Stimulated activated CD4-positive, alpha-beta T cell treated with anti-CD3 and anti-CD28 coated beads, Interleukin-12 subunit alpha, Interleukin-12 subunit beta, amount 100 ng/mL, for 4 hours (primary cell): ENCODE results near the gene ARHGAP15.

Source experiments
- DNase-seq: peaks from one replicate; pipeline ENCODE4 v3.0.0-alpha.2; 2020

ARHGAP15 gene

DNA sequence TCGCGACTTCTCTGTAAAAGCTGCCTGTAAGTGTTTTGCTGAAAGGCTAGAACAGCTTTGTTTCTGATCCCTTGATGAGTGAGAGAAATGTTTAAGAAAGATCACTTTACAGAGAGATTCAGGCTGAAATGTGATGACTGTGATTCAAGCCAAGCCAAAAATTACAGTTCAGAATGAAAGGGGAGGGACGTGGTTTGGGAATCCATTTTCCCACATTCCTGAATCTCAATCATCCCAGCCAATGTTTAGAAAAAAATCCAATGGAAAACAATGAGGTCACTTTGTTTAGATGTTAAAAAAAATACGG, 416.7 kb downstream of the ARHGAP15 start:
- no peak for DNase-seq

GRCh38 chr2:143548032-143548431, 418.8 kb downstream of the ARHGAP15 start:
- no peak for DNase-seq

DNA sequence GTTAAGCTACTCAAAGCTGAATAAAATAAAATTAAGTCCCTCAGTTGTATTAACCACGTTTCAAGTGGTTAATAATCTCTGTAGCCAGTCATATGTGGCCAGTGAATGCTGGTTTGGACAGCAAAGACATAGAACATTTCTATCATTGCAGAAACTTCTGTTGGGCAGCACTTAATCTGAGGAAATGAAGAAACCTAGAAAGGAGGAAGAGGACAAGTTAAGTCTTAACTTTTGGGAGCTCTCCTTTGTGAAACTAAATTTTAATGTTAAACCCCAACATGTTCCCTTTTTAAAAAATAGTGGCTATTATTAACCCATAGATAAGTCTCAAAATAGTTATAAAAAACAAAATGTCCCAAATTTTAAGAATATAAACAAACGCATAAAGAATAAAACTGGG, 421.3 kb downstream of the ARHGAP15 start:
- DNase-seq: no peak

- no peak for DNase-seq
These were observed 422.9 kb downstream of the ARHGAP15 start for GRCh38 chr2:143551971-143552650.

GRCh38 chr2:143553261-143553660, 424.0 kb downstream of the ARHGAP15 start:
- DNase-seq: no peak

- DNase-seq: no peak
These were observed 429.4 kb downstream of the ARHGAP15 start for GRCh38 chr2:143558665-143559064.

- DNase-seq: no peak
These were observed 429.9 kb downstream of the ARHGAP15 start for GRCh38 chr2:143559147-143559546.

- no peak for DNase-seq
These were observed 431.5 kb downstream of the ARHGAP15 start for GRCh38 chr2:143560724-143561123.

DNA sequence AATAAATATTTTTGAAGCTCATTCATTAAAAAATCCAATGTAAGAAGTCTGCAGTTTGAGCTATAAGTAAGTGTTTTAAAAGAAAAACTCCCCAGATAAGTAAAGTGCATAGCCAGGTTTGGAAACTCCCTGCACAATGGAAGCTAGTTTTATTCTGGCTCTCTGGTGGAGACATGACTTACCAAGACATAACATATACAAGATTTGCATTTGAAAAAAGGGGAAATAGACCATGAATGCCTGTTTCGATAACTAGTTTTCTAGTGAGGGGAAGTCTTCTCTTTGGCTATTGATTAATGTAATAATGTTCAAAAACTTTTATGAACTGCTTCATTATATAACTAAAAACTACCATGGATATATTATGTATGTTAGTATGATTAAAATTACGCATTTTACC, 435.2 kb downstream of the ARHGAP15 start:
- DNase-seq: no peak

- no peak for DNase-seq
These were observed 442.5 kb downstream of the ARHGAP15 start for GRCh38 chr2:143571747-143572146.

- DNase-seq: no peak
These were observed 443.2 kb downstream of the ARHGAP15 start for GRCh38 chr2:143572421-143572820.

- DNase-seq: no peak
These were observed 444.9 kb downstream of the ARHGAP15 start for GRCh38 chr2:143574069-143574468.

DNA sequence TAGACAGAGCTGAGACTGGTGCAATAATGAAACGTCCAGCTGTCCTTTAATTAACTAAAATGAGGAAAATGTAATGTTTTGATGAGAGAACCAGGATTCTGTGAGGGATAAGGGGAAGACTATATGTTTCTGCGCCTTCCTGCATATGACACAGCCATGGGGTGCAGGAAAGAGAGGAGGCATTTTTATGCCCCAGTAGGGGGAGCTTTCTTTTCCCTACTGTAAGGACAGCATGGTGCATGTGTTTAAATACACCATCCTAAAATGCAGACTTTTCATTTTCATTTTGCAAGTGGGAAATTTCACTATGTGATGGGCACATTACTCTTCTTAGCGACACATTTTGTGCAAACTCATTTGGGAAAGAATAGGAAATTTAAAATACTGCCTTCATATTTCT, 446.1 kb downstream of the ARHGAP15 start:
- DNase-seq: no peak

DNA sequence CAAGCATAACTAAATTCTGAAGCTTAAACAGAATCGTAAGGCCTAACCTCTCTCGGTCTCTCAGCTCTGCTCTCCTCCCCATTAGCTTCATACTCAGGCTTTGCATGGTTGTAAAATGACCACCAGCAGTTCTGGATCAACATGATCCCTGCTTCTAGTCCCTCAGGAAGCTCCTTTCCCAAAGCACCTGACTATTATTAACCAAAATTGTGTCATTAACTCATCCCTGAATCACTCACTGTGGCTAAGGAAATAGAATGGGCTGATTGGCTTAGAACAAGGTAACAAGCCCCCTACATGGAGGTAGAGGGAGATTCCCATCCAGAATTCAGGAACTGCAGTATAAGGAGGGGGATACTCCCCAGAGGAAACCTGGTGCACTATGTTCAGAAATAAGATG, 448.3 kb downstream of the ARHGAP15 start:
- DNase-seq: no peak

DNA sequence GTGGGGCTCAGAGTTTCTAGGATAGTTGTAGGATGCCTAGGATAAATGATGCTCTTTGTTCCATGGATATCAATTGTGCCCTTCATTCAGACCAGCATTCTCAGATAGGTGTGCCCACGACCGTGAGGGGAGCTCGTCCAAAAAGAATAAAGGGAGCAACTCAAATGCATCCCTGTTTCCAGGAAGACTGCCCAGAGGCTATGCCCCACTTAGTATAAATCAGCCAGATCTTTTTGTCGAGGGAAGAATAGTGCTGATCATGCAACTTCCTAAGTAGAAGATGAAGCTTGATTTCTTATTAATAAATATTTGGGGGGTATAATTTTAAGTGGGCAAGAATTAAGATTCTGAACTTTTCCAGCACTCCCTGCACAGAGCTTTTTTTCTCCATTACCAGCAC, 450.2 kb downstream of the ARHGAP15 start:
- DNase-seq: no peak

GRCh38 chr2:143581134-143581533, 451.9 kb downstream of the ARHGAP15 start:
- DNase-seq: no peak

GRCh38 chr2:143582046-143582747, 453.0 kb downstream of the ARHGAP15 start:
- DNase-seq: no peak

DNA sequence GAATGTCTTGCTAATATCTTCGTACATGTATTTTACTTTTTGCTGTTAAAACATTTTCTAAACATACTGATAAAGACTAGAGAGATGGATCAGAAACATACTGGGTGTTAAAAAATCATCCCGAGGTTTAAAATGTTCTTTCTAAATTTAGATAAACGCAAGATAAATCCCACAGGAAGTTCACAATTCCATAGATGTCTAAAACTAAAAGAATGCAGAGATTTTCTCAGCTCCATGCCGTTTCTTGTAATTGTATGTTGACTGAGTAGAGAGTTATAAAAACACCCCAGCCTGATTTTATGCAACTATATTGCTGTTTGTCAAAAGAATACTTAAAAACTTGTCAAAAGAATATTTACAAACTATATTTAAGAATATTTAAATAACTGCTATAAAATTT, 455.7 kb downstream of the ARHGAP15 start:
- no peak for DNase-seq

- no peak for DNase-seq
These were observed 456.9 kb downstream of the ARHGAP15 start for GRCh38 chr2:143586119-143586518.

- no peak for DNase-seq
These were observed 459.5 kb downstream of the ARHGAP15 start for GRCh38 chr2:143588746-143589145.

DNA sequence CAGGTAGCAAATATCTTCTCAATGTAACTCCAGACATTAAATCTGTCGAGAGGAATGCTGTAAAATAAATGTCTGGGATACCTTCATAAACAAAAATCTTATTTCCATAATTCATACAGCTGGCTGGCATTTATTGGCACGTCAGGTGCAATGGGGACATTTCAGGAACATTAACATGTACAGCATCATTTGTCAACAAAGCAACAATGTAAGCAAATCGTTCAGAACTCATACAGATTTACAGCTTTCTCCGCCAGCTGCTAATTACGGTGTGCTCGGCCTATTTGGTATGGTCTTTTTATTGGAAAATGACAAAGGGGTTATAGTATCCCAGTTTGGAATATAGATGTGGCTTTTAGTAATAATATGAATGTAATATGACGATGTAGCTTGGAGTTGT, 464.9 kb downstream of the ARHGAP15 start:
- no peak for DNase-seq

DNA sequence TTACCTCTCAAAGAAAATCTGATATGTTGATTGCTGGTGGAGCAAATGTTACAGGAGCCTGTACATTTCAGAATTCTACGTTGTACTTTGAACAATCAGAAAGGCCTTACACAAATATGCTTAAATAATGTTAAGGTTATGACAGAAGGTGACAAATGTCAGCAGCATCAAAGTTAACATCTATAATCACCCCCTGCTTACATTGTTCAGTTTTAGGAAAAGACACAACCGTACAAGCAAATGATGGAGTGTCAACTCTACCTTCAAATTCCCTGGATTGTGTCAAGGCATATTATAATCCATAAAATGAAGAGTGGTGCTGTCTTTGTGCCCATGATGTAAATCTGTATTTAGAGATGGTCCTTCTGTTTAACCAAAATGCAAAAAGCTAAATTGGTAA, 465.5 kb downstream of the ARHGAP15 start:
- DNase-seq: no peak

DNA sequence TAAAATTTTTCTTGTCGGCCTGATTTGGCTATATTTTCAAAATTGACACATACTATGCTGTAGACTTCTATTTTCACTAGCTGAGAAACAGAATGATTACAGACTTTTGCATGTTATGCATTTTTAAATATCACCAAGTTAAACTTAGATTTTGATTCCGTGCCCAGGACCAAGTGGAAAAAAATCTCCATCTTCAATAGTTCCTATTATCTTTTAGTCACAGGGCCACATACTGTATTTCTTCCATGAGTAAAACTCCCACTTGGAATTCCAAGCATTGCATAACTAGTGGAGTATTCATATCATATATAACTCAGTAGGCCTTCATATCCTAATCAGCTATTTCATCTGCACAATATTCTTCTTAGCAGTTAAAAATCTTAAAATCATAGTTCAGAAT, 470.9 kb downstream of the ARHGAP15 start:
- DNase-seq: no peak

DNA sequence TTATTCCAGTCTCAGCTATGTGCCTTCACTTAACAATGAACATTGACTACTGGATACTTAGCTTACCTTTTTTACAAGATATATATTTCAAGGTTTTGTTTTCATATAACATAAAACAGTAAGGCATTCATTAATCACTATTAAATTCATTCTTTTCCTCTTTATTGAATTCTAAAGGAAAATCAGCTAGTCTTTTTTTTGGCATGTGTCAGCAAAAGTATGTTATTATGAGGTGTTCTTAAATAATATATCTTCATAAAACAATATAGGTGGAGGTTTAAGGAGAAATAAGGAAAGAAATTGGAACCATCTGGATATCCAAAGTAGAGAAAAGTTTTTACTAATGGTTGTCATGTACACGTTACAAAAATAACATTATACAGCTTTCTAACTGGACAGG, 472.6 kb downstream of the ARHGAP15 start:
- no peak for DNase-seq

GRCh38 chr2:143603035-143603655, 473.9 kb downstream of the ARHGAP15 start:
- DNase-seq: no peak
